GM19397 (cell line): Measurements from ENCODE around the gene WNT9B.

Experiments
- ATAC-seq: cut with Tn5 transposase; IDR thresholded peaks from one replicate; pipeline ENCODE4 v1.9.1; 2021; ENCODE audit warnings: mild to moderate bottlenecking, moderate library complexity; ENCODE audit not compliant: unreplicated experiment

The WNT9B gene

DNA sequence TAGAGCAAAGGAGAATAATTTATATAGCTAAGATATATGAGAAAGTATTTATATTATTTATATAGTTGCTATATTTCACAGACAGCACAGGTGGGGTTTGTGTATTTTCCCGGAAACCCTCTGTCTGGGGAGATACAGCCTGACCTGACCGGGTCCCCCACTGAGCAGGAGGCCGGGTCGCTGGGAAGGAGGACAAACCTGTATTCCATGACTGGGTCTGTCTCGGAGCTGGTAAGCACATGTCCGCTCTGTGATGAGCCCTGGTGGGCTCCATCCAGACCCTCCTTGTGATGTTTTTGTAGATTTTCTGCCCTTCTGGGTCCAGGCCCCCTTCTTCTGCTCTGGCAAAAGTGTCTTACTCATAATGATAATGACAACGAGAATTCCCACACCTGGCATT, 27.7 kb downstream of the WNT9B start:
- no peak for ATAC-seq

GRCh38 chr17:46881015-46881414, 29.6 kb downstream of the WNT9B start:
- ATAC-seq = no peak

DNA sequence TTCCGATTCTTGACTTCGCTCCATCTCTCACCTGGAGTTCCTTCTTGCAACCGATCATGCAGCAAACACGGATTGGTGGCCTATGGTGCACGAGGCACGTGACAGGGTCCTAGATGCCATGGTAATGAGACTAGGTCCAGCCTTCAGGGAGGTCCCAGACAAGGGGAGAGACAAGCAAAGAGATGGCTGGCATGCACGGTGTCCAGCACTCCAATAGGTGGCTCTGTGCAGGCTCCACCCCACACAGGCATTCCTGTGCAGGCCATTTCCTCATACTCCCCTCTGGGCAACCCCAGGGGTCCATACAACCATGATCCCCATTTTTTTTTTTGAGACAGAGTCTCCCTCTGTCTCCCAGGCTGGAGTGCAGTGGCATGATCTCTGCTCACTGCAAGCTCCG, 31.3 kb downstream of the WNT9B start:
- ATAC-seq = no peak

GRCh38 chr17:46883871-46884520, 32.6 kb downstream of the WNT9B start:
- no peak for ATAC-seq

DNA sequence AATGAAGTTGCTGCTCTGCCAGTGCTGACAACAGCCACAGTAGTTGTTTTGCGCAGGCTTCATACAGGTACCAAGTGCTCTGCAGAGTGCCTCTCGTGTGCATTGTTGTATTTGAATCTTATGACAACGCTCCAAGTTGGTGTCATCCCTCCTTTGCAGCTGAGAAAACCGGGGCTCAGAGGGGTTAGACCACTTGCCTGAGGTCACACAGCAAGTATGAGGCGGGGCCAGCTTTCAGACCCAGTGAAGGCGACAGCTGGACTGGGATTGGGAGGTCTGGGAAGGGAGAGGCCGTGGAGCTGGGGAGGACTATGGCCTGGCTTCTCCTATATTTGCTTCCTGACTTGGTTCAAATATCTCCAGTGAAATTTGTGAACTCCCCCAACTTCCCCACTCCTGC, 33.2 kb downstream of the WNT9B start:
- ATAC-seq = no peak

DNA sequence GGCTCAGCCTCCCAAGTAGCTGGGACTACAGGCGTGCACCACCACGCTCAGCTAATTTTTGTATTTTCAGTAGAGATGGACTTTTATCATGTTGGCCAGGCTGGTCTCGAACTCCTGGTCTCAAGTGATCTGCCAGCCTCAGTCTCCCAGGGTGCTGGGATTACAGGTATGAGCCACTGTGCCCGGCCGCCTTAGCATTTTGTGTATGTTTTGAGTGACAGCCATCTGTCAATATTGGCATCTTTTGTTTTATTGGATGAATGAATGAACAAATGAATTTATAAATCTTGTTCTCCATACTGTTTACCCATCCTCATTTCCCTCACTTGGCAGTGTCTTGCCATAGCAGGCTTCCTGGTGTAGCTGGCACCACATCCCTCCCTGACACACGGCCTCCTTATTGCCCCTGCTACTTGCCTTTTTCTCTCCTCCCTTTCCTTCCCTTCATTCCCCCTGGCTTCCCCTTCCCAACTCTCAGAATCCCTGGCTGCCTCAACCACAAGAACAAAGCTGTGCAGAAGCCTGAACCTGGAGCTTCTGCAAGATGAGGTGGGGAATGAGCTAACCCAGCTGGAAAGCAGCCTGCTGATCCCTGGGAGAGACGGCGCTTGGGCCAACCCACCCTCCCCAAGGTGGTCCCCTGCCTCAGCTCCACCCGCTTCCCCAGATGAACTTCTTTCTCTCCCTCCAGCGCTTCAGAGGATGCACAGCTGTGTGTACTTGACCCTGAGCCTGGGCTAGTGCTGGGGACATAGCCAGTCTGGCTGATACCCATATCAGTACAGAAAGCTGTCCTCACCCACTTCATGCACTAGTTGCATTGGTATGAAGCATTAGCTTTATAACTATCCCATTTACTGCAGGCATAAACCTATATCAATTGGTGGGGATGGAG, 34.3 kb downstream of the WNT9B start:
- no peak for ATAC-seq

DNA sequence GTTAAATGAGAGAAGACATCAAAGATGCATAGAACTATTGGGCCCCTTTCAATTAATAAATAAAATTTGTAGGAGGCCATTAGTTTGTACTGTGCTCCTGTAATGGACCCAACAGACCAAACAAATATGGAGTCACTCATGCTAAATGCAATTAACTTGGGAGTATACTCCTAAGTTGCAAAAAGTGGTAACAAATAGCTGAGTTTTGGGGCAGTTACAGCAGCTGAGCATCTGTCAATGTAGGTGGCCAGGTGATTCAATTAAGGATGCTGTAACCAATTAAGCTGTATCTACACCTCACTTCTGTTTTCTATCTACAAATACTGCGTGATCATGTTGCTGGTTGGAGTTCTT, 34.9 kb downstream of the WNT9B start:
- no peak for ATAC-seq

DNA sequence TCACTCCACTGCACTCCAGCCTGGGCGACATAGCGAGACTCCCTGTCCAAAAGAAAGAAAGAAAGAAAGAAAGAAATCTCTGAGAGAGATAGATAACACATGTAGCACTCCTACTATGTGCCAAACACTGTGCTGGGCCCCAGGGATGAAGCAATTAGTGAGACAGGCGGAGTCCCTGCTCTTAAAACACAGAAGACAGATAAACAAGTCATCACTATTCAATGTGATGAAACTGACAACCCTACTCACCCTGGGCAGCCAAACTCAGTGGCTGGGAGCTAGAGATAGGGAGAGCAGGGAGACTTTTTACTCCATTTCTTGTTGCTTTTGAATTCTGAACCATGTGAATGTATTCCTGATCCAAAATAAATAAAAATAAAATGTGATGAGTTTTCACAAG, 36.3 kb downstream of the WNT9B start:
- ATAC-seq = no peak

DNA sequence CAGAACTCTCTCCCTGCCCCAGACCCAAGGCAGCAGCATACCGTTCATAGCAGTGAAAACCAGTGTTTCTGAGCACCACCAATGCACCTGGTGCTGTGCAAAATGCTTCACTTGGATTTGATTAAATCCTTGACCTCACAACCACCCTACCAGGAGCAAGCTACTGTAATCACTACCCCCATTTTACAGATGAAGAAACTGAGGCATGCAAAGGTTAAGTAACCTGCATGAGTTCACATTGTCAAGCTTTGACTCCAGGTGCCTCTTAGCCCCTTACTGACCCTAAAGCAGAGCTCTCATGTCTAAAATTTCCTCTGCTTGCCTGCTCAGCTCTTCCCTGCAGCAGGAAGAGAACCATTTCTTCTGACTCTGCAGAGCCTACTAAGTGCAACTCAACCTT, 37.3 kb downstream of the WNT9B start:
- ATAC-seq = no peak

GRCh38 chr17:46889519-46889918, 38.1 kb downstream of the WNT9B start:
- no peak for ATAC-seq

DNA sequence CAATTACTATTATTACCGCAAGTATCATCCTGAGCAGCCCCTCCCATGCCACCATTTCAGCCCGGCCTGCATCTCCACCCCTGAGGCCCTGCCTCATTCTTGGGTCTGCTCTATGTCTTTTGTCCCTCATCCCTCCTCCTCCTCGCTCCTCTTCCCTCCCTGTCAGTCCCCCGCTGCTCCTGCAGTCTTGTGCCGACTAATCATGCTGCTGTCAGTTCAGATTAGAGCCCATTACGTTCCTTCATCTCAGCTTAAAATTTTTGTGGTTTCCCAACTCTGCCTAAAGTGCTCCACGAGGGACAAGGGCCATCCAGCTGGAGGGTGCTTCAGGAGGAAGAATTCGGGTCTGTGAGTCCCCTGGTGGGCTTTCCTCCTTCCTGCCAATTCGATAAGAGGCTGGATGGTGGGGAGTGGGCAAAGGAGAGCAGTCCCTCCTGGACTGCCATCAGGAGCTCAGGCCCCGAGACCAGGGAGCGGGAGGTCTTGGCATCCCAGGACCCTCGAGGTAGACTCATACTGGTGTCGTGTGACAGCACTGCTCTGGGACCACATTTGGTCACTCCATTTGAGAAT, 38.7 kb downstream of the WNT9B start:
- no peak for ATAC-seq

- ATAC-seq = no peak
These were observed 39.3 kb downstream of the WNT9B start for GRCh38 chr17:46890638-46891037.

DNA sequence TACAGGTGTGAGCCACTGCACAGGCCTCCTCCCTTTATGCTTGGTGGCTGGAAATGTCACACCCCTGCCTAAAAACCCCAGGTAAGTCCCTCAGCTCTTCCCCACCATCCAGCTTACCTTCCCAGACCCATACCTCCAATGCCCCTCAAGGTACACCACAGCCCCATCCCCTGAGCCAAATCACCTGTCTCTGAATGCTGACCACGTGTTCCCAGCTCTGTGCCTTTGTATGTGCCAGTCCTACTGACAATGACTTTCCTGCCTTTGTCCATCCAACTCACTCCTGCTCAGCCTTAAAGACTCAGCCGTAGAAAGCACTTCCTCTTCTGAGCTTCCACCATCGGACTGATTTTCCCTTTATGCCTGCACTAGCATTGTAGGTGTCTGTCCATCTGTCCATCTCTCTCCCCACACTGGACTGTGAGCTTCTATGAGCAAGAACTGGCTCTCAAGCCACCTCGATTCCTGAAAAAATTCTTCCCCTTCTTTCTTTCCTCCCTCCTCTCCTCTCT, 40.9 kb downstream of the WNT9B start:
- no peak for ATAC-seq

DNA sequence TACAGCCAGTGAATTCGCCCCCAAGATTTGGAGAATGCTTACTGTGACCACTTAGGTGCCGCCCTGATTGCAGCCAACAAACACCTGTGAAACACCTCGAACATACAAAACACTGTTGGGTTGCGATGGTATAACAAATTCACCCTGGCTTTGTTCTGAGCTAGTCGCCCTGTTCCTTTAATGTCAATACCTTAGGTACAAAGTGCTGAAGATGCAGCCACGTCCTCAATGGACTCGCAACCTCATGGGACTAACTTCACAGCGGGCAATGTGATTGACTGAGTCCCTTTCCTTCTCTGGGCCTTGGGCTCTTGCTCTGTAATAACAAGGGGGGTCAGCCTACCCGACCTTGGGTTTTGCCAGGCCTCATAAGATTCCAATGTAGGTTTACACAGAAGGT, 42.6 kb downstream of the WNT9B start:
- no peak for ATAC-seq

DNA sequence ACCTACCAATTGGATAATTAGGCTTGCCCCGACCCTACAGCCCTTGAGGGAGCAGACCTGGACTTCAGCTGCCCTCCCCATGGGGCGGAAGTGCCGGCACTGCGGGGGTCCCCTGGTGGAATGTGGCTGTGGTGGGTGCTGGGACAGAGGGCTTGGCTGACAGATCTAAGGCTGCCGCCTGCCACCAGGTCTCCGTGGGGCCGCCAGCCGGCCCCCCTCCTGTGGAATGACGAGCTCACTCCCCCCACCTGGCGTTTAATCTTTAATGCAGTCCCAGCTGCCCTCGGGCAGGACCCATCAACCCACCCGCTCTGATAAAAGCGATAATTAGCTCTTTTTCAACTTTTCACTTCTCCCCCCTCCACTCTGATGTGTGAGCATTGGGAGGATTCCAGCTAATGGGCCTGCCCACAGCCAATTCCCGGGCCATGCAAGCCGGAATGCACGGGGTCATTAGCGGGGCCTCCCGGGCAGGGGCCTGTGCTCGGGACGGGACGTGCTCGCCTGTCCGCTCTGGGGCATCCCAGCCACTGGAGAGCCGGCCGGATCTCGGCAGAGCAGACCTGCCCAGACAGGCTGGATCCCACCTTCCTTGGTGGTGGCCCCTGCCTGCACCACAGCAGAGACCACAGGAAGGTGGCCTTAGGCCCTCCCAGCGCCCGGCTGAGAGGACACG, 43.2 kb downstream of the WNT9B start:
- ATAC-seq = no peak

DNA sequence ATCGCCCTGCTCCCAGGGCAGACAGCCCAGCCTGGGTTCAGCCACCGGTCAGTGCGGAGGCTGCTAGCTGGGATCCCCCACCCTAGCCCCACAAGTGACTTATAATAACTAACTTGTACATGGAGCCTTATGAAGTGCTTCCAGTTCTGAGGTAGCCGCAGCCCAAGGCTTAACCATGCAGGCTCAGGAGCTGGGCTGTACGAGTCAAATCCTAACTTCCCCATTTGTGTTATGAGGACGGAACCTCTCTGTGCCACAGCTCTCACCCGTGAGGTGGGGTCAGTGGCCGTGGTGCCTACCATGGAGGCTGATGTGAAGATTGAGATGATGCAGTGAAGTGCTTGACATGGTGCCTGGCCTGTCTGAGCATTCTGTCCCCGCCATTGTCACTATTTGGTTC, 43.8 kb downstream of the WNT9B start:
- no peak for ATAC-seq

DNA sequence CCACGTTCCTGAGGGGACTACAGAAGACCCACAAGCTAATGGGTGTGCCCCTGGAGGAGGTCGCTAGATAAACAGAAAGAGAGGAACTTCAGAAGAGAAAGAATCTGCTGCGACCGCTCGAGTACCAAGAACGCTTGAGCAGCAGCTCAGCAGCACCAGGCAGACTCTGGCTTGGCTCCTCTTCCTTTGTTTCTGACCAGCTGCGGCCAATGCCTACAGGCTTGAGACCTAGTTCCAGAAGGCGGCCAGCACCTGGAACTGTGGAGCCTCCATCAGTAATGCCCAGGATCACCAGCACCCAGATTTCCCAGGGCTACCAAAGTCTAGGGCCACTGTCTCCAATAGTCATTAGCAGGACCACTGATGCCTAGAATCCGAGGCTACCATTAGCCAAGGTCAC, 45.6 kb downstream of the WNT9B start:
- ATAC-seq = no peak

GRCh38 chr17:46898364-46898763, 47.0 kb downstream of the WNT9B start:
- ATAC-seq = no peak

DNA sequence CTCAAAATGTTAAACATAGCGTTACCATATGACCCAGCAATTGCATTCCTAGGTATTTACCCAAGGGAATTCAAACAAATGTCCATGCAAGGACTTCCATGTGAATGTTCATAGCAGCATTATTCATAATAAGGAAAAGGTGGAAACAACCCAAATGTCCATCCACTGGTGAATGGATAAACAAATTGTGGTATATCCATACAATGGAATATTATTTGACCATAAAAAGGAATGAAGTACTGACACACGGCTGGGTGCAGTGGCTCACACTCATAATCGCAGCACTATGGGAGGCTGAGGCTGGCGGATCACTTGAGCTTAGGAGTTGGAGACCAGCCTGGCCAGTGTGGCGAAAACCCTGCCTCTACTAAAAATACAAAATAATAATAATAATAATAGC, 47.5 kb downstream of the WNT9B start:
- no peak for ATAC-seq

DNA sequence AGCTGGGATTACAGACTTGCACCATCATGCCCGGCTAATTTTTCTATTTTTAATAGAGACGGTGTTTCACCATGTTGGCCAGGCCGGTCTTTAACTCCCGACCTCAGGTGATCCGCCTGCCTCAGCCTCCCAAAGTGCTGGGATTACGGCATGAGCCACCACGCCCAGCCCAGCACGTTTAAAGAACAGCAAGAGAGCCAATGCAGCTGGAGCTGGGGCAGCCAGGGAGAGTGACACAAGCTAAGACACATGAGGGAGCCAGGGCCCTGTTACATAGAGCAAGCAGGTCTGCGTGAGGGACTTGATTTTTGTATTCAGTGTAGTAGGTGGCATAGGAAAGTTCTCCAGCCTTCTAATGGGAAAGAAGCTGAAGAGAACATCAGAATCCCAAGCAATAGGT, 49.9 kb downstream of the WNT9B start:
- no peak for ATAC-seq
